LNCAP (cell line): Measurements from ENCODE around the gene TRABD2B.

Source experiments
- CTCF ChIP-seq: fragments of 450-650 bp; IDR thresholded peaks from 2 replicates; pipeline ENCODE4 v1.5.1; 2017; ENCODE audit warnings: mild to moderate bottlenecking

The TRABD2B gene

GRCh38 chr1:47930210-47930840 is 66.9 kb downstream of the TRABD2B start:
- no peak for TF ChIP-seq CTCF

- no peak for TF ChIP-seq CTCF
These were observed 70.0 kb downstream of the TRABD2B start for GRCh38 chr1:47927165-47927564.

- TF ChIP-seq CTCF, result no peak
These were observed 70.7 kb downstream of the TRABD2B start for GRCh38 chr1:47926461-47926999.

- no peak for TF ChIP-seq CTCF
These were observed 72.7 kb downstream of the TRABD2B start for GRCh38 chr1:47924270-47925048.

- no peak for TF ChIP-seq CTCF
These were observed 75.2 kb downstream of the TRABD2B start for GRCh38 chr1:47921935-47922415.

GRCh38 chr1:47919113-47919833 is 77.9 kb downstream of the TRABD2B start:
- no peak for TF ChIP-seq CTCF

GRCh38 chr1:47918257-47918867 is 78.8 kb downstream of the TRABD2B start:
- no peak for TF ChIP-seq CTCF
